ENCODE measurements around the gene TBP.
"Not testable (repeated sequence)": the region's sequence is repeated elsewhere in the genome, so short reads cannot be mapped to it uniquely, and the experiment has no call there.

The TBP gene

GRCh38 chr6:170536671-170537070, 17.5 kb upstream of the TBP start:
- no peak for DNase-seq

GRCh38 chr6:170537329-170537728, 16.8 kb upstream of the TBP start:
- DNase-seq: no peak

GRCh38 chr6:170542031-170542719, 12.0 kb upstream of the TBP start:
- no peak for DNase-seq

GRCh38 chr6:170545405-170545804, 8.8 kb upstream of the TBP start:
- peak; percentile 92 for DNase-seq

- DNase-seq: peak; percentile 96
These were observed 1.2 kb upstream of the TBP start, which contains the start of gene PSMB1 for GRCh38 chr6:170552765-170553533. Gene PSMB1, minus strand, starts transcription at chr6:170553307. Its CDS starts 65 bp downstream, at chr6:170553242.

GRCh38 chr6:170553534-170554012, 596 bp upstream of the TBP start:
- peak; percentile 77 for DNase-seq

- no peak for DNase-seq
These were observed 598 bp downstream of the TBP start for GRCh38 chr6:170554796-170555137.

GRCh38 chr6:170555305-170555704, 1.1 kb downstream of the TBP start:
- no peak for DNase-seq

GRCh38 chr6:170561555-170561954, 7.4 kb downstream of the TBP start:
- no peak for DNase-seq

GRCh38 chr6:170564936-170565530, 10.9 kb downstream of the TBP start:
- DNase-seq: no peak

GRCh38 chr6:170572704-170573466, 18.7 kb downstream of the TBP start:
- no peak for DNase-seq

GRCh38 chr6:170575250-170575649, 21.1 kb downstream of the TBP start:
- DNase-seq: no peak

- DNase-seq: no peak
These were observed 24.7 kb downstream of the TBP start for GRCh38 chr6:170578909-170579308.

GRCh38 chr6:170583756-170584180, 29.6 kb downstream of the TBP start:
- DNase-seq: no peak

- DNase-seq: peak; percentile 95
These were observed 30.2 kb downstream of the TBP start, which contains the start of gene PDCD2 for GRCh38 chr6:170584181-170584953. Gene PDCD2, minus strand, starts transcription at chr6:170584637. Its CDS starts 56 bp downstream, at chr6:170584581.

- DNase-seq: peak; percentile 5
These were observed 30.9 kb downstream of the TBP start for GRCh38 chr6:170584954-170585498.

- no peak for DNase-seq
These were observed 36.6 kb downstream of the TBP start for GRCh38 chr6:170590725-170591124.

GRCh38 chr6:170596426-170596825, 42.3 kb downstream of the TBP start:
- no peak for DNase-seq

- no peak for DNase-seq
These were observed 43.1 kb downstream of the TBP start for GRCh38 chr6:170597278-170597677.

- DNase-seq: no peak
These were observed 51.5 kb downstream of the TBP start for GRCh38 chr6:170605574-170606259.

GRCh38 chr6:170609225-170609624, 55.1 kb downstream of the TBP start:
- DNase-seq: not testable (repeated sequence)

All from NCI-H2029 (cell line).